Tibial artery (tissue), 4 donors: Measurements from ENCODE around the gene ICOS.

Experiments
- DNase-seq, 2 donors: peaks; one replicate each; pipeline ENCODE4 v3.0.0-alpha.2; 2019
- H3K27ac ChIP-seq, 2 donors: fragments of 200-600 bp; sonication (generic) in 1 of 2; 1 replicate in 1 of 2; 2 replicates in 1 of 2; pipeline ENCODE4 v1.5.1; 2018 to 2019; ENCODE audit warnings: mild to moderate bottlenecking in 1 of 2
- H3K27me3 ChIP-seq, 2 donors: fragments of 200-600 bp; sonication (generic) in 1 of 2; one replicate each; pipeline versions ENCODE4 v1.5.1 to v1.6.0; 2016 to 2019
- H3K36me3 ChIP-seq, 3 donors: fragments of 200-600 bp; sonication (generic) in 2 of 3; one replicate each; pipeline ENCODE4 v1.5.1; 2016 to 2019; ENCODE audit warnings: mild to moderate bottlenecking in 2 of 3
- H3K4me1 ChIP-seq, 4 donors: fragments of 200-600 bp; sonication (generic) in 2 of 4; 1 replicate in 3 of 4; 2 replicates in 1 of 4; pipeline ENCODE4 v1.5.1; 2016 to 2019
- H3K4me3 ChIP-seq, 2 donors: fragments of 200-600 bp; sonication (generic) in 1 of 2; 1 replicate in 1 of 2; 2 replicates in 1 of 2; pipeline ENCODE4 v1.5.1; 2018 to 2019; ENCODE audit warnings: mild to moderate bottlenecking in 2 of 2
- H3K9me3 ChIP-seq, 3 donors: fragments of 200-600 bp; sonication (generic) in 1 of 3; one replicate each; pipeline ENCODE4 v1.5.1; 2016 to 2019
- CTCF ChIP-seq, 2 experiments: fragments of 200-600 bp in 1 of 2; fragments of 450-650 bp in 1 of 2; IDR thresholded peaks; one replicate each; pipeline ENCODE4 v1.5.1; 2017 to 2019; ENCODE audit warnings: antibody characterized with exemption in 2 of 2, mild to moderate bottlenecking in 1 of 2, moderate library complexity in 1 of 2
- intact Hi-C: fragments of 100-400 bp; cut with DNase I; formaldehyde crosslinking; loops from one replicate; pipeline ENCODE4 v1.15.0; 2023; ENCODE audit warnings: low total_unique reads

ICOS gene

GRCh38 chr2:203994735-203995134 is 58.2 kb downstream of the ICOS start:
- H3K27me3 ChIP-seq, result no peaks in the 10 kb centered on the region
- no peak for TF ChIP-seq CTCF (IDR thresholded peaks at IDR 0.05)
- peaks cover 0 to 21% (median 10%) of the 10 kb centered on the region in 4 donors for H3K4me1 ChIP-seq
- no peak overlapping the region for H3K4me3 ChIP-seq
- H3K9me3 ChIP-seq, result no peaks in the 10 kb centered on the region
- H3K27ac ChIP-seq, result no peak overlapping the region
- H3K36me3 ChIP-seq, result no peaks in the 10 kb centered on the region
- no peak for DNase-seq
- intact Hi-C loops, result no loop called here

DNA sequence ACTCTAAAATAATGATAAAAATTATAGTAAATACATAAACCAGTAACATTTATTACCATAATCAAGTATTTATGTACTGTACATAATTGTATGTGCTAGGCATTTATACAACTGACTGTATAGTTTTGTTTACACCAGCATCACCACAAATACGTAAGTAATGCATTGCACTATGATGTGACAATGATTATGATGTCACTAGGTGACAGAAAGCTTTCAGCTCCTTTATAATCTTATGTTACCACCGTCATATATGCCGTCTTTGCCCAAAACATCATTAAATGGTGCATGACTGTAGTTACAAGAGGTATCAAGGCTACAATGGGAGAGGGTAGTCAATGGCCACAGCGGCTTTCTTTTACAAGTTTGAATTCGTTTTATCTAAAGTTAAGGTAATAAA is 60.1 kb downstream of the ICOS start:
- Histone ChIP-seq H3K27me3 (no peaks in the 10 kb centered on the region), H3K27ac (no peak overlapping the region), H3K9me3 (no peaks in the 10 kb centered on the region), H3K4me1 (peaks cover 0 to 24% (median 10%) of the 10 kb centered on the region in 4 donors), H3K4me3 (no peak overlapping the region), H3K36me3 (no peaks in the 10 kb centered on the region)
- no peak for DNase-seq
- intact Hi-C loops, result no loop called here
- no peak for TF ChIP-seq CTCF (IDR thresholded peaks at IDR 0.05)

GRCh38 chr2:203997481-203997880 is 60.9 kb downstream of the ICOS start:
- intact Hi-C loops, result no loop called here

DNA sequence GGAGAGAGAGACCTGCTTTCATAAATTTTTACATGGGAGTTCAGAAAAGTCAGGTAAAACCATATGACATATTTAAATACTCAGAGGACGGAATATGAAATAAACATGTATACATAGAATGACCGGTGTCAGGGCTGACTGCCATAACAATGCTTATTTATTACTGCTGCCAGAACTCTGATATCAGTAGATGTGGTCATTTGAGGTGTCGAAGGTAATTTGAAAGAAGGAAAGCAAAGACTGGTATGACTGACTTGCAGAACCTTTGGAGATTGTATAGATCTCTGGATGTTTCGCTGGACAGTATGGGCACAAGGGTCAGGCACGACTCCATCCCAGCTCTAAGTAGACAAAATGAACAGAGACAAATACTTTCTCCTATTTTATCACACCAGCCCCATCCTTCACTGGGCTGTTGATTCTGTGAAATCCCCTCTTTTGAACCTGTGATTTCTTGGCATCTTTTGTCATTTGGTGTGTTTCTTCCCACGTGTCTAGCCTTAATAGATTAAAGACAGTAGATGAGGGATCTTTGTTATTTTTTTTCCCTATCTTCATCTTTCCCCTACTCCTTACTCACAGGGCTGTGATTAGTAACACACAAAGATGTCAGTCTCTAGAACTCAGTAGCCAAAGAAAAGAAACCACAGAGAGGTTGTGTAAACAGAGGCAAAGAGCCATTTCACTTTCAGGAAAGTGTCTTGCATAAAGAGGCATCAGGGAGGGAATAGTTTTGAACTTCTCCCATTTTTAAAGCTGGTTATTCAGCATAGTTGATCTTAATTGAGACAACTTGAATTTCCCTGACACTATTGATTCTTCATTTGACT is 61.6 kb downstream of the ICOS start:
- Histone ChIP-seq H3K9me3 (no peaks in the 10 kb centered on the region), H3K36me3 (no peaks in the 10 kb centered on the region), H3K27ac (no peak overlapping the region), H3K4me1 (peaks cover 0 to 24% (median 10%) of the 10 kb centered on the region in 4 donors), H3K27me3 (no peaks in the 10 kb centered on the region), H3K4me3 (no peak overlapping the region)
- intact Hi-C loops, result no loop called here
- no peak for TF ChIP-seq CTCF (IDR thresholded peaks at IDR 0.05)
- DNase-seq, result no peak

More at GRCh38 chr2:203997481-203997880, 60.9 kb downstream of the ICOS start:
- Histone ChIP-seq H3K4me3 (no peak overlapping the region), H3K9me3 (no peaks in the 10 kb centered on the region), H3K27ac (no peak overlapping the region), H3K4me1 (peaks cover 0 to 24% (median 10%) of the 10 kb centered on the region in 4 donors), H3K27me3 (no peaks in the 10 kb centered on the region), H3K36me3 (no peaks in the 10 kb centered on the region)
- DNase-seq, result no peak
- TF ChIP-seq CTCF (IDR thresholded peaks at IDR 0.05), result no peak

DNA sequence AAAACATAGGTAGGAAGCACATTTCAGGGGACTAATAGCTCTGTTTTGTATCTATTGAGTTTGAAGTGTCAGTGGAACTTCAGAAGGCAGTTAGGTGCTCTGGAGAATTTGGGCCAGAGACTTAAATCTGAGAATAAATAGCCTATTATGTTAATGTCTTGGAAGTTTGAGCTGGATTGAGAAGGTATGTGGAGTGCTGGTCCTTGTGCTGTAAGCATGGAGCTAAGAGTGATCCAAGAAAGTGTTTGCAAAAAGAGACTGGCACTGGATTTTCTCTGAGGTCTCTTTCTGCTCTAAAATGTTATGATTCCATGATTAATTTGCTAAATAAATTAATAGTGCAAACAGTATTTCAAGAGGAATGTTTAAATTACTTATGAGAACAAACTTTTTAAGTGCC is 63.3 kb downstream of the ICOS start:
- Histone ChIP-seq H3K27ac (no peak overlapping the region), H3K9me3 (no peaks in the 10 kb centered on the region), H3K4me1 (peaks cover 0 to 24% (median 10%) of the 10 kb centered on the region in 4 donors), H3K36me3 (no peaks in the 10 kb centered on the region), H3K4me3 (no peak overlapping the region), H3K27me3 (no peaks in the 10 kb centered on the region)
- intact Hi-C loops, result no loop called here
- no peak for DNase-seq
- no peak for TF ChIP-seq CTCF (IDR thresholded peaks at IDR 0.05)
